A549 (cell line): ENCODE measurements around the gene JAKMIP1. TPM values are rescaled to one million over a fixed set of nuclear protein-coding genes. Genes with fewer than 3 reads are reported as not detected.

Source experiments
- ATAC-seq, 2 experiments: fragments of 200-7000 bp in 1 of 2; fragments of >200 bp in 1 of 2; cut with Nextera tagmentation in 1 of 2; cut with Tn5 transposase in 1 of 2; 3 replicates each; pipeline versions ENCODE4 v1.8.0 to v1.9.1; 2018 to 2020; ENCODE audit warnings: mild to moderate bottlenecking in 1 of 2, moderate library complexity in 1 of 2
- CTCF ChIA-PET: fragments of 300-600 bp; sonication (Branson Sonifier 250); formaldehyde crosslinking; extraction: SDS; loops from one replicate; lab custom pipeline; 2021; ENCODE audit warnings: antibody characterized with exemption, inconsistent platforms; lab: Yijun Ruan, JAX
- POLR2A ChIA-PET: fragments of 350-600 bp; formaldehyde crosslinking; extraction: SDS; loops from one replicate; lab custom pipeline; 2021; ENCODE audit warnings: antibody characterized with exemption, inconsistent platforms; lab: Yijun Ruan, JAX
- DNase-seq, 2 experiments: peaks; one replicate each; pipeline versions ENCODE4 v3.0.0 to v3.0.0-alpha.2; 2011 to 2016; ENCODE audit warnings: low read depth in 1 of 2, low spot score in 1 of 2
- FAIRE-seq: peaks from 2 replicates; lab custom pipeline; 2011; peaks lifted over from hg19 to GRCh38; lab: Jason Lieb, UNC
- H3K27ac ChIP-seq, 2 experiments: fragments of >200 bp; sonication (Bioruptor Twin); formaldehyde crosslinking; 3 replicates each; pipeline ENCODE4 v1.5.1; 2016 to 2017
- H3K4me1 ChIP-seq: fragments of >200 bp; sonication (Bioruptor Twin); formaldehyde crosslinking; 3 replicates; pipeline ENCODE4 v1.6.1; 2016
- H3K4me2 ChIP-seq: fragments of >200 bp; sonication (Bioruptor Twin); formaldehyde crosslinking; 3 replicates; pipeline ENCODE4 v1.6.1; 2016
- H3K4me3 ChIP-seq: fragments of >200 bp; sonication (Bioruptor Twin); formaldehyde crosslinking; 3 replicates; pipeline ENCODE4 v1.5.1; 2016
- H3K9me3 ChIP-seq: fragments of >200 bp; sonication (Bioruptor Twin); formaldehyde crosslinking; 3 replicates; pipeline ENCODE4 v1.6.1; 2016
- CHD2 ChIP-seq: fragments of 150-350 bp; IDR thresholded peaks from 2 replicates; pipeline ENCODE4 v1.6.1; 2014; ENCODE audit warnings: low read length; ENCODE audit not compliant: partially characterized antibody
- EHF ChIP-seq: fragments of 250-450 bp; sonication (Bioruptor Pico); IDR thresholded peaks from 2 replicates; pipeline ENCODE4 v1.5.0; 2020; ENCODE audit warnings: mild to moderate bottlenecking
- EP300 ChIP-seq, 2 experiments: fragments of >200 bp; sonication (Bioruptor Twin); formaldehyde crosslinking; IDR thresholded peaks; 2 replicates in 1 of 2; 3 replicates in 1 of 2; pipeline ENCODE4 v1.6.1; 2016 to 2017
- HOXA7 ChIP-seq: fragments of 250-450 bp; sonication (Bioruptor Pico); IDR thresholded peaks from 2 replicates; pipeline ENCODE4 v1.5.0; 2020; ENCODE audit warnings: mild to moderate bottlenecking, moderate library complexity
- HOXB5 ChIP-seq: fragments of 250-450 bp; sonication (Bioruptor Pico); IDR thresholded peaks from 2 replicates; pipeline ENCODE4 v1.5.0; 2020; ENCODE audit warnings: mild to moderate bottlenecking, moderate library complexity
- KDM1A ChIP-seq: fragments of 200-600 bp; sonication (generic); IDR thresholded peaks from 2 replicates; pipeline ENCODE4 v1.6.1; 2016; ENCODE audit warnings: low read depth, mild to moderate bottlenecking
- MAFK ChIP-seq: fragments of 450-650 bp; IDR thresholded peaks from 2 replicates; pipeline ENCODE4 v1.6.1; 2014; ENCODE audit not compliant: partially characterized antibody
- MAZ ChIP-seq: fragments of 150-350 bp; IDR thresholded peaks from 2 replicates; pipeline ENCODE4 v1.6.1; 2014; ENCODE audit warnings: antibody characterized with exemption, low read depth, low read length, borderline replicate concordance
- MYC ChIP-seq: IDR thresholded peaks from 2 replicates; pipeline ENCODE4 v1.6.1; 2012; ENCODE audit warnings: mild to moderate bottlenecking, inconsistent platforms, low read length, improper control_type of control experiment, borderline replicate concordance
- NPAS2 ChIP-seq: fragments of 250-450 bp; sonication (Bioruptor Pico); IDR thresholded peaks from 2 replicates; pipeline ENCODE4 v1.8.0; 2022; ENCODE audit warnings: mild to moderate bottlenecking, moderate library complexity, borderline replicate concordance
- NR3C1 ChIP-seq: fragments of >200 bp; sonication (Bioruptor Twin); formaldehyde crosslinking; IDR thresholded peaks from 3 replicates; pipeline ENCODE4 v1.6.1; 2017
- PHF8 ChIP-seq: fragments of 200-600 bp; sonication (generic); IDR thresholded peaks from 2 replicates; pipeline ENCODE4 v1.6.1; 2016; ENCODE audit warnings: low read depth, mild to moderate bottlenecking, antibody characterized with exemption, moderate library complexity, borderline replicate concordance
- POLR2A ChIP-seq: IDR thresholded peaks from 2 replicates; pipeline ENCODE4 v1.6.1; 2012; ENCODE audit warnings: mild to moderate bottlenecking, low read length
- RARB ChIP-seq: fragments of 250-450 bp; sonication (Bioruptor Pico); IDR thresholded peaks from 2 replicates; pipeline ENCODE4 v1.8.0; 2021; ENCODE audit warnings: mild to moderate bottlenecking, moderate library complexity
- RCOR1 ChIP-seq: fragments of 150-350 bp; IDR thresholded peaks from 2 replicates; pipeline ENCODE4 v1.6.1; 2014; ENCODE audit warnings: antibody characterized with exemption, low read length, low read depth
- TFCP2L1 ChIP-seq: fragments of 250-450 bp; sonication (Bioruptor Pico); IDR thresholded peaks from 2 replicates; pipeline ENCODE4 v1.5.0; 2021; ENCODE audit warnings: mild to moderate bottlenecking
- ZNF302 ChIP-seq: fragments of 250-450 bp; sonication (Bioruptor Pico); IDR thresholded peaks from 2 replicates; pipeline ENCODE4 v1.9.0; 2021; ENCODE audit warnings: inconsistent platforms, mild to moderate bottlenecking, moderate library complexity
- WGBS: methylation state at CpG from one replicate; pipeline ENCODE4 v1.1.6; 2017; ENCODE audit errors: missing lambda C conversion rate; 5-methylcytosine and 5-hydroxymethylcytosine counted together
- polyA plus RNA-seq, 4 experiments: library from polyadenylated mRNA; depleted of rRNA in 3 of 4; stranded (reverse); fragments of >200 nt; fragmentation: RNase III in 1 of 4; extraction: RNeasy Plus Mini Kit Qiagen cat#74134 plus additional on column Dnase treatment in 1 of 4; gene quantifications; 2 replicates in 3 of 4; 3 replicates in 1 of 4; pipeline ENCODE4 v1.2.3, GENCODE V29; 2011 to 2017
- TF ChIP-seq, protein P1 (sequence below): fragments of 150-350 bp; IDR thresholded peaks from 2 replicates; pipeline ENCODE4 v1.6.1; 2014; ENCODE audit warnings: low read depth, mild to moderate bottlenecking, low read length
- TF ChIP-seq, protein P2 (sequence below): fragments of 250-450 bp; sonication (Bioruptor Pico); IDR thresholded peaks from 2 replicates; pipeline ENCODE4 v1.5.0; 2021; ENCODE audit warnings: mild to moderate bottlenecking, moderate library complexity, borderline replicate concordance
- TF ChIP-seq, protein P3 (sequence below): IDR thresholded peaks from 2 replicates; pipeline ENCODE4 v1.6.1; 2012; ENCODE audit warnings: low read depth, borderline replicate concordance
- TF ChIP-seq, protein P4 (sequence below): IDR thresholded peaks from 2 replicates; pipeline ENCODE4 v1.6.1; 2012

JAKMIP1 gene
- polyA plus RNA-seq, 2 of the 4 experiments (the other 2 are of a cell fraction): not detected

DNA sequence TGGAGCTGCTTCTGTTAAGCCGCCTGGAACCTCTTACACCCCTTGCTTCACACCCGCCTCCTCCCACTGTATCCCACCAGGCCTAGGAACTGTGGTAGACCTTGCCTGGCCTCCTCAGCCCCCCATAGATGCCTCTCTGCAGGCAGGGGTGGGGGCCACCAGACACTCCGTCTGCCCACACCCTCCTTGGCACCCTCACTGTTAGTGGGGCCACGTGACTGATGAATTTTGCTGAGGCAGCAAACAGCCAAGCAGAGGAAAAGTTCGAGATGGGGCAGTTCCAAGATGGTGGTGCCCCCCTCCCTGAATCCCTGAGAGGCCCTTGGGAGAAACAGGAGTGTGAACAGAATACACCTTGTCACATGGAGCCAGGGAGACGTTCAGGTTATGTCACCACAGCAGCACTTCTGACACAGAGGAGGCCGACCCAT lies 141.0 kb downstream of the JAKMIP1 start:
- Histone ChIP-seq H3K4me1 (no peaks in the 10 kb centered on the region), H3K4me3 (no peak overlapping the region), H3K4me2 (no peak overlapping the region), H3K27ac (no peak overlapping the region), H3K9me3 (peaks cover 19% of the 10 kb centered on the region)
- ChIA-PET CTCF (interaction anchor here (1.0 kb wide), 1 partner anchor 12 kb away, joined by 3 read pairs; no protein-coding TSS in a partner anchor), POLR2A (no interaction called here)
- 62% methylated on average over 3 of the region's 7 CpGs for WGBS
- no peak for TF ChIP-seq CHD2
- TF ChIP-seq EHF: no peak
- peak; percentile 71 for TF ChIP-seq MAFK
- TF ChIP-seq HOXA7 (CRISPR knock-in tag): no peak
- no peak for TF ChIP-seq NPAS2 (CRISPR knock-in tag)
- TF ChIP-seq, protein P1, sequence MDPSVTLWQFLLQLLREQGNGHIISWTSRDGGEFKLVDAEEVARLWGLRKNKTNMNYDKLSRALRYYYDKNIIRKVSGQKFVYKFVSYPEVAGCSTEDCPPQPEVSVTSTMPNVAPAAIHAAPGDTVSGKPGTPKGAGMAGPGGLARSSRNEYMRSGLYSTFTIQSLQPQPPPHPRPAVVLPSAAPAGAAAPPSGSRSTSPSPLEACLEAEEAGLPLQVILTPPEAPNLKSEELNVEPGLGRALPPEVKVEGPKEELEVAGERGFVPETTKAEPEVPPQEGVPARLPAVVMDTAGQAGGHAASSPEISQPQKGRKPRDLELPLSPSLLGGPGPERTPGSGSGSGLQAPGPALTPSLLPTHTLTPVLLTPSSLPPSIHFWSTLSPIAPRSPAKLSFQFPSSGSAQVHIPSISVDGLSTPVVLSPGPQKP: no peak
- no peak for FAIRE-seq
- no peak for DNase-seq
- no peak for ATAC-seq

DNA sequence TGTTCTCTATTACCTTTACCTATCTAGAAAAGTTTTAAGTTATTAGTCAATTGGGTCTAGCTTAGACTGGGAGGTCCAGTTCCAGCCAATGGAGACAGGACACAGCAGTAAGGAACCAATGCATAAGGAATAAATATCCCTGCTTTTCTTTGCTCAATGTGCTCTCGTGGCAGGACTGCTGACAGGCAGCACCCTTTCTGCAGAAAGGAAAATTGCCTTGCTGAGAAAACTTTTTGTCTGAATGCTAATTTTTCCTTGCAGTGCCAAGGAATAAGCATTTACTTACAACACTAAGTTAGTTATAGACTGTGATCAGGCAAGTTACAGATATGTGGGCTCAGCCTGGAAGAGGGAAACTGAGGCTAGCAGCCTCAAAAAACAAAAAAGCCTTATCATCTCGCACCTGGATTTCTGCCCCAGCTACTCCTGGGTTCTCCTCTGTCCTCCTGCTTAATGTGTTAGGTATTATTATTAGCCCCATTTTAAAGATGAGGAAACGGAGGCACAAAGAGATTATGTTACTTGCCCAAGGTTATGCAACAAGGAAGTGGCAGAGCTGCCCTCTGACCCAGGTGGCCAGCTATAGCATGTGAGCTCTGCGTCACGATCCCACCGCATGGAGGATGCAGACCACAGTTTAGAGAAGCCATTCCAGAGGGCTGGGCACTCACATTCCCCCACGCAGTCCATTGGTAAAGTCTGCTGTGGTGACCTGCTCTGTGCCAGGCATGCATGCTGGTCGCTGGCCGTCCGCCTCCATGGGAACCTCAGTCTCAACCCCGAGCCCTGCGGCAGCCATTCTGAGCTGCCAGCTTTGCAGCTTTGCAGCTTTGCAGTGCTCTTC lies 141.6 kb downstream of the JAKMIP1 start:
- CTCF ChIA-PET: no interaction called here
- 43% methylated on average over 7 of the region's 12 CpGs for WGBS
- Histone ChIP-seq H3K4me3 (no peak overlapping the region), H3K27ac (no peak overlapping the region), H3K4me2 (no peak overlapping the region), H3K4me1 (no peaks in the 10 kb centered on the region), H3K9me3 (peaks cover 19% of the 10 kb centered on the region)
- ATAC-seq (no peak), DNase-seq (no peak), FAIRE-seq (no peak)
- TF ChIP-seq, protein P2, sequence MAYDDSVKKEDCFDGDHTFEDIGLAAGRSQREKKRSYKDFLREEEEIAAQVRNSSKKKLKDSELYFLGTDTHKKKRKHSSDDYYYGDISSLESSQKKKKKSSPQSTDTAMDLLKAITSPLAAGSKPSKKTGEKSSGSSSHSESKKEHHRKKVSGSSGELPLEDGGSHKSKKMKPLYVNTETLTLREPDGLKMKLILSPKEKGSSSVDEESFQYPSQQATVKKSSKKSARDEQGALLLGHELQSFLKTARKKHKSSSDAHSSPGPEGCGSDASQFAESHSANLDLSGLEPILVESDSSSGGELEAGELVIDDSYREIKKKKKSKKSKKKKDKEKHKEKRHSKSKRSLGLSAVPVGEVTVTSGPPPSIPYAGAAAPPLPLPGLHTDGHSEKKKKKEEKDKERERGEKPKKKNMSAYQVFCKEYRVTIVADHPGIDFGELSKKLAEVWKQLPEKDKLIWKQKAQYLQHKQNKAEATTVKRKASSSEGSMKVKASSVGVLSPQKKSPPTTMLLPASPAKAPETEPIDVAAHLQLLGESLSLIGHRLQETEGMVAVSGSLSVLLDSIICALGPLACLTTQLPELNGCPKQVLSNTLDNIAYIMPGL (CRISPR knock-in tag): no peak
- TF ChIP-seq POLR2A: no peak
- no peak for TF ChIP-seq KDM1A
- TF ChIP-seq TFCP2L1: no peak
- TF ChIP-seq EP300 (IDR thresholded peaks at IDR 0.05): no peak
- no peak for TF ChIP-seq NR3C1
- no peak for TF ChIP-seq RARB (CRISPR knock-in tag)
- no peak for TF ChIP-seq HOXB5 (CRISPR knock-in tag)
- no peak for TF ChIP-seq PHF8
- no peak for TF ChIP-seq RCOR1
- no peak for TF ChIP-seq NPAS2 (CRISPR knock-in tag)
- TF ChIP-seq MAZ: no peak
- TF ChIP-seq, protein P3, sequence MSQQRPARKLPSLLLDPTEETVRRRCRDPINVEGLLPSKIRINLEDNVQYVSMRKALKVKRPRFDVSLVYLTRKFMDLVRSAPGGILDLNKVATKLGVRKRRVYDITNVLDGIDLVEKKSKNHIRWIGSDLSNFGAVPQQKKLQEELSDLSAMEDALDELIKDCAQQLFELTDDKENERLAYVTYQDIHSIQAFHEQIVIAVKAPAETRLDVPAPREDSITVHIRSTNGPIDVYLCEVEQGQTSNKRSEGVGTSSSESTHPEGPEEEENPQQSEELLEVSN: no peak
- TF ChIP-seq MYC: no peak
- TF ChIP-seq, protein P4, sequence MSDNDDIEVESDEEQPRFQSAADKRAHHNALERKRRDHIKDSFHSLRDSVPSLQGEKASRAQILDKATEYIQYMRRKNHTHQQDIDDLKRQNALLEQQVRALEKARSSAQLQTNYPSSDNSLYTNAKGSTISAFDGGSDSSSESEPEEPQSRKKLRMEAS: no peak
- no peak for TF ChIP-seq ZNF302 (CRISPR knock-in tag)
- POLR2A ChIA-PET: no interaction called here
